HepG2 (cell line): Measurements from ENCODE around the gene HNRNPR. TPM values are rescaled to one million over a fixed set of nuclear protein-coding genes. Genes with fewer than 3 reads are reported as not detected.

Source experiments
- AHDC1 ChIP-seq: sonication (generic); formaldehyde crosslinking; IDR thresholded peaks from 2 replicates; pipeline ENCODE4 v1.5.1; 2020; ENCODE audit warnings: mild to moderate bottlenecking, missing genetic modification reagents, borderline replicate concordance
- BCL6 ChIP-seq: IDR thresholded peaks from 2 replicates; pipeline ENCODE4 v1.6.1; 2016; ENCODE audit warnings: missing genetic modification reagents, missing compliant biosample characterization
- CEBPZ ChIP-seq: IDR thresholded peaks from 2 replicates; pipeline ENCODE4 v1.6.1; 2012; ENCODE audit warnings: low read length, improper control_type of control experiment
- DBP ChIP-seq: sonication (generic); formaldehyde crosslinking; IDR thresholded peaks from 2 replicates; pipeline ENCODE4 v1.4.0; 2020; ENCODE audit warnings: missing genetic modification reagents; ENCODE audit errors: not compliant biosample characterization
- HIVEP1 ChIP-seq: sonication (generic); formaldehyde crosslinking; IDR thresholded peaks from 2 replicates; pipeline ENCODE4 v1.4.0; 2020; ENCODE audit warnings: mild to moderate bottlenecking, missing genetic modification reagents
- HMGXB4 ChIP-seq, 2 experiments: sonication (generic) in 1 of 2; formaldehyde crosslinking in 1 of 2; IDR thresholded peaks; 2 replicates each; pipeline versions ENCODE4 v1.4.0 to v1.6.1; 2018 to 2020; ENCODE audit warnings: missing genetic modification reagents in 2 of 2, borderline replicate concordance in 1 of 2, low read depth in 1 of 2, mild to moderate bottlenecking in 1 of 2, missing biosample characterization in 1 of 2
- HNRNPLL ChIP-seq: fragments of 200-400 bp; formaldehyde crosslinking; IDR thresholded peaks from 2 replicates; pipeline ENCODE4 v1.6.1; 2017; ENCODE audit warnings: mild to moderate bottlenecking, low read depth, low read length; ENCODE audit not compliant: poor library complexity, severe bottlenecking
- IRX3 ChIP-seq: sonication (generic); formaldehyde crosslinking; IDR thresholded peaks from 2 replicates; pipeline ENCODE4 v1.8.1; 2023; ENCODE audit warnings: mild to moderate bottlenecking, low read depth, missing genetic modification reagents, borderline replicate concordance
- SMAD9 ChIP-seq: sonication (generic); formaldehyde crosslinking; IDR thresholded peaks from 2 replicates; pipeline ENCODE4 v1.5.1; 2020; ENCODE audit warnings: mild to moderate bottlenecking, missing genetic modification reagents
- ZFP1 ChIP-seq: IDR thresholded peaks from 2 replicates; pipeline ENCODE4 v1.6.1; 2016
- ZNF710 ChIP-seq: sonication (generic); formaldehyde crosslinking; IDR thresholded peaks from 2 replicates; pipeline ENCODE4 v1.5.0; 2020; ENCODE audit warnings: mild to moderate bottlenecking, missing genetic modification reagents, borderline replicate concordance
- ZSCAN9 ChIP-seq: IDR thresholded peaks from 2 replicates; pipeline ENCODE4 v1.6.1; 2016; ENCODE audit warnings: borderline replicate concordance
- polyA plus RNA-seq, 8 experiments: library from polyadenylated mRNA; depleted of rRNA in 3 of 8; stranded (reverse) in 7 of 8; unstranded in 1 of 8; fragments of >200 nt; fragmentation: Illumina TruSeq in 4 of 8; extraction: Trizol in 4 of 8; gene quantifications; 2 replicates each; pipeline versions ENCODE4 v1.2.1 to v1.2.3, GENCODE V29; 2011 to 2016; ENCODE audit warnings: low read depth in 4 of 8, missing spikeins in 1 of 8, mixed read lengths in 1 of 8; ENCODE audit not compliant: insufficient read depth in 1 of 8
- total RNA-seq, 5 experiments: library from RNA; depleted of rRNA; stranded (reverse); fragments of >200 nt; fragmentation: Illumina TruSeq; extraction: Trizol; gene quantifications; 2 replicates each; pipeline ENCODE4 v1.2.3, GENCODE V29; 2016; ENCODE audit warnings: low read depth in 1 of 5

Gene HNRNPR
- total and polyA plus RNA-seq, 2 of the 13 experiments (the other 11 are each of a cell fraction or from before 2014, with no cell fraction given) = 133 to 216 TPM

- TF ChIP-seq AHDC1 (0 out of 2 replicates have a peak, but pooled peaks have one; percentile 17), BCL6 (CRISPR knock-in tag) (no peak), DBP (CRISPR knock-in tag) (no peak), CEBPZ (no peak), ZNF710 (CRISPR knock-in tag) (no peak), HIVEP1 (no peak), IRX3 (CRISPR knock-in tag) (no peak), SMAD9 (CRISPR knock-in tag) (no peak), HNRNPLL (no peak), ZSCAN9 (no peak), HMGXB4 (CRISPR knock-in tag; IDR thresholded peaks at IDR 0.05; ENCODE audit: borderline replicate concordance in 1 of 2, low read depth in 1 of 2) (no peak), ZFP1 (CRISPR knock-in tag) (no peak)
These were observed 33.1 kb upstream of the HNRNPR start (continued) for GRCh38 chr1:23376890-23377811.
